AG10803 (cell line): ENCODE data around the gene COL27A1.

Experiments
- DNase-seq: peaks from one replicate; pipeline ENCODE4 v3.0.0; 2010; ENCODE audit warnings: low read depth
- H3K4me3 ChIP-seq: 2 replicates; pipeline ENCODE4 v1.5.1; 2011; ENCODE audit warnings: mild to moderate bottlenecking, low read length, control low read depth
- CTCF ChIP-seq: conservative IDR thresholded peaks from 2 replicates; pipeline ENCODE4 v1.5.1; 2011; ENCODE audit warnings: mild to moderate bottlenecking, low read length, control low read depth, inconsistent platforms

The COL27A1 gene

DNA sequence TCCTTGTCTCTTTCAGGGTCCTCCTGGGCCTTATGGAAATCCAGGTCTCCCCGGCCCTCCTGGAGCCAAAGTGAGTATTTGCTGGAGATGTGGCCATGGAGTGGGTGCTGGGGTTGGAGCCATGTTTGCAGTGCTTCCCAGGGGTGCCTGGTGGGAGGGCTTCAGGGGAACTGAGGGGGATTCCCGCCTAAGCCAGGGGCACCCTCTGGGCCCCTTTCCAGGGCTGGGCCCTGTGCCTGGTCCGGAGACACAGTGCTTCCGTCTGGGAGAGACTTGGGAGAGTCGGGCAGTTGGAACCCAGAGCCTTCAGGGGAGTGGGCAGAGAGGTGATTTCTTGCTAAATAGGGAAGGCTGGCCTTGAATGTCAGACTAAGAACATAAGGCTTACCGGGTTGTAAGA lies 27.7 kb downstream of the COL27A1 start:
- TF ChIP-seq CTCF: no peak
- DNase-seq: no peak
- H3K4me3 ChIP-seq: no peak overlapping the region

DNA sequence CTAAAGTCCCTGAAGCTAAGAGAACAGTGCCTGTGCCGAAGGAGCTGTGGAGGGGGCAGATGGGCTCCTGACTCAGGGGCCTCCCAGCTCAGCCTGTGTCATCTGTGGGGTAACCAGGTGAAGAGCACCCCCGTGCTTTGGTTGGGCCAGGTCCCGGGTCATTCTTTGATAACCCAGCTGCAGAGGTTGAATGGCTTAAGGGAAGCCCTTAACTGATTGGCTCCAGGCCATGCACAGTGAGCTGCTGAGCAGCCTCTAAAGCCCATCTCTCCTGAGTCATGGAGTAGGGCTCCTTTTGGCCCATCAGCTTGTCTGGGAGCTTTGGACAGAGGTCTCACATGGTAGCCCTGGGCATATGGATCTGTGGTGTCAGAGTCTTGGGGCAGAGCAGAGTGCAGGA lies 28.7 kb downstream of the COL27A1 start:
- DNase-seq: peak; percentile 24
- TF ChIP-seq CTCF: no peak
- H3K4me3 ChIP-seq: no peak overlapping the region

DNA sequence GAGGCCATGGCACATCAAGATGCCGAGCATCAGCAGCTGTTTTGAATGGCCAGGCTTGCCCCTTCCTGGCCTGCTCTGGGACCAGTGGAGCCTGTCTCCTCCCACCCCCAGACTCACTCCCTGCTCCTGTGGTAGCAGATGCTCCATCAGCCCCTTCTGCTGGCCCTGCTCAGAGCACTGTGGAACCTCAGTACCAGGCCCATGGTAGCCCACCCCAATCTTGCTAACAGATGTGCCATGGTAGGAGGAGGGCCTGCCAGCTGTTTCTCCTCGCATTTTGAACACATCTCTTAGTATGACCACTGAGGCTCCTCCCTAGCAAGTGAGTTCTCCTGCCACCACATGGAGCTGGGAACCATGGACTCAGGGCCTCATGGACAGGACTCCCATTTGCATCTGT lies 29.5 kb downstream of the COL27A1 start:
- no peak for DNase-seq
- H3K4me3 ChIP-seq: no peak overlapping the region
- TF ChIP-seq CTCF: no peak

GRCh38 chr9:114185570-114186490 lies 30.5 kb downstream of the COL27A1 start:
- no peak for DNase-seq
- TF ChIP-seq CTCF: no peak

DNA sequence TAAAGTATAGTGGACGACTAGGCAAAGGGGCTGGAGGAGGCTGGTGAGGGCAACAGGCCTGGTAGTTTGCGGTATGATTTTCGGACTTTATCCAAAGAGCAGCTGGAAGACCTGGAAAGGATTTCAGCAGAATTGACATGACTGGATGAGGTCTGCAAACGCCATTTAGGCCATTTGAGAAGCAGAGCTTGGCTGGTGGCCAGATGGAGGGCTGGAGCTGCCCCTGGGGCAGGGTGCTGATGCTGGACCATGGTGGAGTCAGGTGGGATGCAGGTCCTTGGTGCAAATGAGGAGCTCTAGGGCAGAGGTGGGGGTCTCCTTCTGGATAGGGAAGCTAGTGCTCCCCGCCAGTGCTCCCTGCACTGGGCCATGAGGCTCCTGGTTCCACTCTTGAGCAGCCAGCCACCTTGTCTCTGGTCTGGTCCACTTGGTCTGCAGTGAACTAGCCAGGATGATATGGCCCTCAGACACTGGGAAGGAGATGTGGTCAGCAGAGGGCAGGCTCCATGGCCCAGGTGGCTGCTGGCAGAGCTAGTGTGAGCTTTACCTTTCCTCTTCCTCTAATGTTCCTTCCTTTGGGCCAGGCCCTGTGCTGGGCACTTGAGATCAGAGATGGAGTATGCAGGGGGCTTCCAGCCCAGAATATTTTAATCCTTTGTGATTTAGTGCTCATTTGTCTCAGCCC lies 31.4 kb downstream of the COL27A1 start:
- no peak overlapping the region for H3K4me3 ChIP-seq
- DNase-seq: no peak
- no peak for TF ChIP-seq CTCF

More at GRCh38 chr9:114185570-114186490, 30.5 kb downstream of the COL27A1 start:
- no peak overlapping the region for H3K4me3 ChIP-seq

GRCh38 chr9:114187827-114188226 lies 32.5 kb downstream of the COL27A1 start:
- no peak overlapping the region for H3K4me3 ChIP-seq
- no peak for DNase-seq
- no peak for TF ChIP-seq CTCF
